ENCODE data around the gene THAP7. TPM values are rescaled to one million over a fixed set of nuclear protein-coding genes. Genes with fewer than 3 reads are reported as not detected.

Gene THAP7
- total and polyA plus RNA-seq, 9 of the 15 experiments (the other 6 are each of a cell fraction or from before 2014, with no cell fraction given) = 7.9 to 263 (median 84.1) TPM

- TF ChIP-seq ZNF282 (CRISPR knock-in tag; IDR thresholded peaks at IDR 0.05) (no peak), UBTF (IDR thresholded peaks at IDR 0.05; ENCODE audit: borderline replicate concordance in 1 of 2, low read depth in 2 of 2, low read length in 2 of 2) (0 out of 4 replicates have a peak, but pooled peaks of 1 of the 2 experiments have one; percentile 32), ZNF644 (tag; IDR thresholded peaks at IDR 0.05; ENCODE audit: low read depth) (no peak), RBBP5 (IDR thresholded peaks at IDR 0.05; ENCODE audit: borderline replicate concordance, insufficient read depth, low read length, poor library complexity, severe bottlenecking) (no peak), REST (IDR thresholded peaks at IDR 0.05; ENCODE audit: borderline replicate concordance) (no peak), REST (CRISPR knock-in tag; IDR thresholded peaks at IDR 0.05; ENCODE audit: low read depth) (no peak), ESRRA (IDR thresholded peaks at IDR 0.05; ENCODE audit: borderline replicate concordance, low read depth) (no peak), RREB1 (CRISPR knock-in tag; IDR thresholded peaks at IDR 0.05) (peak; percentile 16; the same call in 1 of the 2 replicates), NEUROD1 (IDR thresholded peaks at IDR 0.05; ENCODE audit: borderline replicate concordance, low read depth, low read length, partially characterized antibody) (no peak), POLR2AphosphoS2 (IDR thresholded peaks at IDR 0.05; ENCODE audit: low read length) (no peak)
These were observed 19.0 kb upstream of the THAP7 start (continued) for GRCh38 chr22:21020802-21021429.
